Retinal pigment epithelial cell (primary cell): ENCODE data around the gene CPT1B.

Experiments used
- DNase-seq: peaks from one replicate; pipeline ENCODE4 v3.0.0-alpha.2; 2010; ENCODE audit warnings: low read depth
- H3K4me3 ChIP-seq: 2 replicates; pipeline ENCODE4 v1.5.1; 2011; ENCODE audit warnings: mild to moderate bottlenecking, low read length, control low read depth, moderate library complexity
- CTCF ChIP-seq: conservative IDR thresholded peaks from 2 replicates; pipeline ENCODE4 v1.5.1; 2011; ENCODE audit warnings: low read depth, low read length, control low read depth, inconsistent platforms

The CPT1B gene

GRCh38 chr22:50577697-50577986, 585 bp downstream of the CPT1B start:
- no peak for DNase-seq
- no peak for TF ChIP-seq CTCF
- no peak overlapping the region for H3K4me3 ChIP-seq

- H3K4me3 ChIP-seq, result no peak overlapping the region
- no peak for TF ChIP-seq CTCF
- no peak for DNase-seq
Measured at GRCh38 chr22:50576806-50577696, 1.2 kb downstream of the CPT1B start.

- TF ChIP-seq CTCF, result peak; percentile 52
- DNase-seq, result no peak
- no peak overlapping the region for H3K4me3 ChIP-seq
Measured at GRCh38 chr22:50576070-50576469, 2.2 kb downstream of the CPT1B start.

GRCh38 chr22:50575426-50575941, 2.7 kb downstream of the CPT1B start:
- DNase-seq, result no peak
- no peak for TF ChIP-seq CTCF

GRCh38 chr22:50574383-50574755, 3.9 kb downstream of the CPT1B start:
- no peak for TF ChIP-seq CTCF
- no peak overlapping the region for H3K4me3 ChIP-seq
- DNase-seq, result no peak

More at GRCh38 chr22:50575426-50575941, 2.7 kb downstream of the CPT1B start:
- H3K4me3 ChIP-seq, result no peak overlapping the region

GRCh38 chr22:50573491-50574382, 4.5 kb downstream of the CPT1B start:
- no peak overlapping the region for H3K4me3 ChIP-seq
- DNase-seq, result no peak
- TF ChIP-seq CTCF, result no peak

GRCh38 chr22:50572965-50573364, 5.3 kb downstream of the CPT1B start:
- DNase-seq, result no peak
- H3K4me3 ChIP-seq, result no peak overlapping the region
- TF ChIP-seq CTCF, result no peak
